ENCODE measurements around the gene TBPL2. TPM values are rescaled to one million over a fixed set of nuclear protein-coding genes. Genes with fewer than 3 reads are reported as not detected.

The TBPL2 gene
- total and polyA plus RNA-seq, 4 donors, result not detected

GRCh38 chr14:55450539-55450938, 10.1 kb upstream of the TBPL2 start:
- Histone ChIP-seq H3K27ac (ENCODE audit: low read depth in 1 of 2, low read length in 2 of 2) (no peak overlapping the region), H3K27me3 (ENCODE audit: control insufficient read depth in 4 of 4, insufficient read depth in 4 of 4, low read length in 3 of 4) (no peaks in the 10 kb centered on the region), H3K4me1 (ENCODE audit: control insufficient read depth in 4 of 4, insufficient read depth in 4 of 4, low read length in 3 of 4) (no peaks in the 10 kb centered on the region), H3K36me3 (ENCODE audit: control insufficient read depth in 4 of 4, insufficient read depth in 3 of 4, low read depth in 1 of 4, low read length in 3 of 4) (no peaks in the 10 kb centered on the region), H3K9ac (ENCODE audit: low read depth in 1 of 2, low read length in 2 of 2) (no peak overlapping the region), H3K4me3 (ENCODE audit: low read depth in 1 of 3, low read length in 3 of 3) (no peak overlapping the region), H3K9me3 (ENCODE audit: control insufficient read depth in 4 of 4, low read length in 3 of 4) (no peaks in the 10 kb centered on the region)
- 81% methylated on average over 3 of the region's 3 CpGs for WGBS
- no peak for DNase-seq (ENCODE audit: low spot score)
- no peak for TF ChIP-seq HNF4A (conservative IDR thresholded peaks at IDR 0.05)
- TF ChIP-seq CTCF (IDR thresholded peaks at IDR 0.05; ENCODE audit: low read depth, low read length, missing input control), result no peak
- TF ChIP-seq GABPA (IDR thresholded peaks at IDR 0.05 in 1 of 2, conservative IDR thresholded peaks at IDR 0.05 in 1 of 2), result no peak
- TF ChIP-seq ZBTB33 (IDR thresholded peaks at IDR 0.05), result no peak
- TF ChIP-seq MAX (IDR thresholded peaks at IDR 0.05), result no peak
- TF ChIP-seq SP1 (IDR thresholded peaks at IDR 0.05), result no peak

DNA sequence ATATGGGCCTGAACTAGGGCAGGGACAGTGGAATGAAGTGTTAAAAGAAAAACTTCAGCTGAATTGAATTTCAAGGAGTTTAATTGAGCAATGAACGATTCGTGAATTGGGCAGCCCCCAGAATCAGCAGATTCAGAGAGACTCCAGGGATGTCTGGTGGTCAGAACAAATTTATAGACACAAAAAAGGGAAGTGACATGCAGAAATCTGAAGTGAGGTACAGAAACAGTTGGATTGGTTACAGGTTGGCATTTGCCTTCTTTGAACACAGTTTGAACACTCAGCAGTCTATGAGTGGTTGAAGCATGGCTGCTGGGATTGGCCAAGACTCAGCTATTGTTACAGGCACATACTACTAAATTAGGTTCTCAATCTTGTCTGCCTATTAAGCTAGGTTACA, 9.7 kb upstream of the TBPL2 start:
- Histone ChIP-seq H3K4me1 (ENCODE audit: control insufficient read depth in 4 of 4, insufficient read depth in 4 of 4, low read length in 3 of 4) (no peaks in the 10 kb centered on the region), H3K9me3 (ENCODE audit: control insufficient read depth in 4 of 4, low read length in 3 of 4) (no peaks in the 10 kb centered on the region)
- TF ChIP-seq ZBTB33 (IDR thresholded peaks at IDR 0.05), result no peak
- TF ChIP-seq GABPA (IDR thresholded peaks at IDR 0.05 in 1 of 2, conservative IDR thresholded peaks at IDR 0.05 in 1 of 2), result no peak
- no peak for TF ChIP-seq RAD21 (IDR thresholded peaks at IDR 0.05)
- no peak for TF ChIP-seq FOXA1 (IDR thresholded peaks at IDR 0.05)
- TF ChIP-seq JUND (IDR thresholded peaks at IDR 0.05), result no peak
- TF ChIP-seq HNF4A (conservative IDR thresholded peaks at IDR 0.05), result no peak
- no peak for TF ChIP-seq HNF4G (IDR thresholded peaks at IDR 0.05)
- no peak for TF ChIP-seq TAF1 (conservative IDR thresholded peaks at IDR 0.05)

GRCh38 chr14:55449116-55449515, 8.7 kb upstream of the TBPL2 start:
- WGBS, result 80% methylated on average over 3 of the region's 3 CpGs
- Histone ChIP-seq H3K4me3 (ENCODE audit: low read depth in 1 of 3, low read length in 3 of 3) (no peak overlapping the region), H3K9me3 (ENCODE audit: control insufficient read depth in 4 of 4, low read length in 3 of 4) (no peaks in the 10 kb centered on the region), H3K27me3 (ENCODE audit: control insufficient read depth in 4 of 4, insufficient read depth in 4 of 4, low read length in 3 of 4) (no peaks in the 10 kb centered on the region), H3K27ac (ENCODE audit: low read depth in 1 of 2, low read length in 2 of 2) (no peak overlapping the region), H3K4me1 (ENCODE audit: control insufficient read depth in 4 of 4, insufficient read depth in 4 of 4, low read length in 3 of 4) (no peaks in the 10 kb centered on the region), H3K9ac (ENCODE audit: low read depth in 1 of 2, low read length in 2 of 2) (no peak overlapping the region), H3K36me3 (ENCODE audit: control insufficient read depth in 4 of 4, insufficient read depth in 3 of 4, low read depth in 1 of 4, low read length in 3 of 4) (no peaks in the 10 kb centered on the region)
- no peak for DNase-seq (ENCODE audit: low spot score)
- TF ChIP-seq FOXA2 (IDR thresholded peaks at IDR 0.05) (no peak), YY1 (IDR thresholded peaks at IDR 0.05) (no peak), REST (IDR thresholded peaks at IDR 0.05) (no peak), RXRA (IDR thresholded peaks at IDR 0.05) (no peak), JUND (IDR thresholded peaks at IDR 0.05) (no peak), HNF4A (conservative IDR thresholded peaks at IDR 0.05) (no peak), ZBTB33 (IDR thresholded peaks at IDR 0.05) (no peak), GABPA (IDR thresholded peaks at IDR 0.05 in 1 of 2, conservative IDR thresholded peaks at IDR 0.05 in 1 of 2) (no peak), TAF1 (conservative IDR thresholded peaks at IDR 0.05) (no peak), HNF4G (IDR thresholded peaks at IDR 0.05) (no peak), MAX (IDR thresholded peaks at IDR 0.05) (no peak)

More for the DNA sequence above, 9.7 kb upstream of the TBPL2 start:
- no peak overlapping the region for H3K4me3 ChIP-seq (ENCODE audit: low read depth in 1 of 3, low read length in 3 of 3)
- H3K27ac ChIP-seq (ENCODE audit: low read depth in 1 of 2, low read length in 2 of 2), result no peak overlapping the region
- 79% methylated on average over 2 of the region's 2 CpGs for WGBS
- DNase-seq (ENCODE audit: low spot score), result no peak
- no peaks in the 10 kb centered on the region for H3K36me3 ChIP-seq (ENCODE audit: control insufficient read depth in 4 of 4, insufficient read depth in 3 of 4, low read depth in 1 of 4, low read length in 3 of 4)
- no peaks in the 10 kb centered on the region for H3K27me3 ChIP-seq (ENCODE audit: control insufficient read depth in 4 of 4, insufficient read depth in 4 of 4, low read length in 3 of 4)
- no peak overlapping the region for H3K9ac ChIP-seq (ENCODE audit: low read depth in 1 of 2, low read length in 2 of 2)
